GM23338 (cell line): ENCODE results near the gene ADAD2. TPM values are rescaled to one million over a fixed set of nuclear protein-coding genes. Genes with fewer than 3 reads are reported as not detected.

Source experiments
- ATAC-seq: fragments of 200-7000 bp; cut with Tn5 transposase; 3 replicates; pipeline ENCODE4 v1.9.1; 2020
- DNase-seq: peaks from one replicate; pipeline ENCODE4 v3.0.0-alpha.2; 2015; ENCODE audit warnings: low spot score
- H2AFZ ChIP-seq: fragments of 200-600 bp; sonication (generic); 2 replicates; pipeline ENCODE4 v1.8.0; 2016; ENCODE audit warnings: antibody characterized with exemption, mild to moderate bottlenecking, moderate library complexity
- H3F3A ChIP-seq: fragments of 200-600 bp; sonication (generic); replicated peaks from 2 replicates; pipeline ENCODE4 v1.8.0; 2017; ENCODE audit warnings: antibody characterized with exemption, mixed run types, low read depth
- H3K27ac ChIP-seq: fragments of 200-600 bp; sonication (generic); 2 replicates; pipeline ENCODE4 v1.6.1; 2016; ENCODE audit warnings: low read depth
- H3K27me3 ChIP-seq: fragments of 200-600 bp; sonication (generic); 2 replicates; pipeline ENCODE4 v1.8.0; 2016; ENCODE audit warnings: mild to moderate bottlenecking, mixed run types, moderate library complexity; ENCODE audit not compliant: insufficient read depth
- H3K36me3 ChIP-seq: fragments of 200-600 bp; sonication (generic); 2 replicates; pipeline ENCODE4 v1.8.0; 2016; ENCODE audit warnings: mild to moderate bottlenecking; ENCODE audit not compliant: insufficient read depth
- H3K4me1 ChIP-seq: fragments of 200-600 bp; sonication (generic); 2 replicates; pipeline ENCODE4 v1.8.0; 2016; ENCODE audit warnings: mild to moderate bottlenecking, moderate library complexity; ENCODE audit not compliant: insufficient read depth
- H3K4me2 ChIP-seq: fragments of 200-600 bp; sonication (generic); 2 replicates; pipeline ENCODE4 v1.7.1; 2017; ENCODE audit warnings: mixed run types
- H3K4me3 ChIP-seq: fragments of 200-600 bp; sonication (generic); 2 replicates; pipeline ENCODE4 v1.6.1; 2016; ENCODE audit warnings: mixed run types
- H3K79me2 ChIP-seq: fragments of 200-600 bp; sonication (generic); replicated peaks from 2 replicates; pipeline ENCODE4 v1.8.0; 2017; ENCODE audit warnings: mild to moderate bottlenecking; ENCODE audit not compliant: insufficient read depth
- H3K9me2 ChIP-seq: fragments of 200-600 bp; sonication (generic); 2 replicates; pipeline ENCODE4 v1.8.0; 2017; ENCODE audit not compliant: insufficient read depth
- H4K20me1 ChIP-seq: fragments of 200-600 bp; sonication (generic); replicated peaks from 2 replicates; pipeline ENCODE4 v1.8.0; 2017; ENCODE audit warnings: mild to moderate bottlenecking; ENCODE audit not compliant: insufficient read depth
- H3K27ac Mint-ChIP-seq: 2 replicates; pipeline ENCODE4 v1.8.0; 2020; ENCODE audit warnings: inconsistent platforms, mild to moderate bottlenecking, moderate library complexity, mixed read lengths
- H3K27me3 Mint-ChIP-seq: 3 replicates; pipeline ENCODE4 v1.8.0; 2022; ENCODE audit warnings: low read depth, mild to moderate bottlenecking, moderate library complexity, mixed read lengths, inconsistent platforms; ENCODE audit not compliant: insufficient read depth, poor library complexity
- H3K36me3 Mint-ChIP-seq: 3 replicates; pipeline ENCODE4 v1.8.0; 2021; ENCODE audit warnings: low read depth, mild to moderate bottlenecking, inconsistent platforms, moderate library complexity, mixed read lengths
- H3K4me1 Mint-ChIP-seq: 3 replicates; pipeline ENCODE4 v1.8.0; 2020; ENCODE audit warnings: mild to moderate bottlenecking, inconsistent platforms, mixed read lengths
- H3K4me3 Mint-ChIP-seq: 3 replicates; pipeline ENCODE4 v1.8.0; 2021; ENCODE audit warnings: moderate library complexity, mild to moderate bottlenecking, inconsistent platforms, mixed read lengths
- H3K9me3 Mint-ChIP-seq: 3 replicates; pipeline ENCODE4 v1.8.0; 2020; ENCODE audit warnings: moderate library complexity, mild to moderate bottlenecking, inconsistent platforms, mixed read lengths
- CREB1 ChIP-seq: fragments of 250-450 bp; sonication (Bioruptor Pico); IDR thresholded peaks from 2 replicates; pipeline ENCODE4 v1.5.0; 2020; ENCODE audit warnings: low read depth, mild to moderate bottlenecking, moderate library complexity
- CTCF ChIP-seq, 2 experiments: fragments of 200-600 bp in 1 of 2; sonication (generic) in 1 of 2; conservative IDR thresholded peaks; 2 replicates each; pipeline versions ENCODE4 v1.5.1 to v1.6.1; 2016 to 2017; ENCODE audit warnings: antibody characterized with exemption in 2 of 2, low read depth in 2 of 2, mild to moderate bottlenecking in 2 of 2, moderate library complexity in 1 of 2
- POLR2AphosphoS5 ChIP-seq: IDR thresholded peaks from 2 replicates; pipeline ENCODE4 v1.6.1; 2016; ENCODE audit warnings: antibody characterized with exemption, low read depth
- STAT1 ChIP-seq: IDR thresholded peaks from one replicate; pipeline ENCODE4 v1.6.1; 2016; ENCODE audit warnings: antibody characterized with exemption; ENCODE audit not compliant: unreplicated experiment
- ZNF114 ChIP-seq: fragments of 250-450 bp; sonication (Bioruptor Pico); IDR thresholded peaks from 2 replicates; pipeline ENCODE4 v1.5.0; 2020; ENCODE audit warnings: mild to moderate bottlenecking, moderate library complexity
- ZNF331 ChIP-seq: fragments of 250-450 bp; sonication (Bioruptor Pico); IDR thresholded peaks from 2 replicates; pipeline ENCODE4 v1.5.0; 2020; ENCODE audit warnings: low read depth, mild to moderate bottlenecking, moderate library complexity
- ZNF462 ChIP-seq: fragments of 250-450 bp; sonication (Bioruptor Pico); IDR thresholded peaks from 2 replicates; pipeline ENCODE4 v1.5.0; 2020; ENCODE audit warnings: mild to moderate bottlenecking, moderate library complexity
- polyA plus RNA-seq: library from polyadenylated mRNA; unstranded; fragments of >200 nt; fragmentation: Nextera tagmentation; extraction: Ambion mirVana; gene quantifications from 2 replicates; pipeline ENCODE4 v1.2.1, GENCODE V29; 2016
- total RNA-seq: library from RNA; depleted of rRNA; stranded (reverse); fragments of >200 nt; shearing (Covaris generic); gene quantifications from 2 replicates; pipeline ENCODE4 v1.2.3, GENCODE V29; 2014

The ADAD2 gene
- total and polyA plus RNA-seq, 2 experiments from 2014 or later: 1.6 to 4.5 TPM

GRCh38 chr16:84194018-84194417, 3.1 kb downstream of the ADAD2 start (continued):
- TF ChIP-seq ZNF462 (CRISPR knock-in tag): no peak
- no peak for TF ChIP-seq ZNF114 (CRISPR knock-in tag)
- TF ChIP-seq STAT1: no peak
- TF ChIP-seq ZNF331 (CRISPR knock-in tag): no peak
- TF ChIP-seq CREB1 (CRISPR knock-in tag): no peak
- no peak for TF ChIP-seq POLR2AphosphoS5

- Histone ChIP-seq H3F3A (no peaks in the 10 kb centered on the region), H2AFZ (0 out of 2 replicates have a peak overlapping the region, but pooled peaks have one; percentile 43), H3K4me2 (no peak overlapping the region), H4K20me1 (no peaks in the 10 kb centered on the region), H3K36me3 (no peaks in the 10 kb centered on the region), H3K79me2 (no peaks in the 10 kb centered on the region), H3K27ac (no peak overlapping the region), H3K4me1 (no peaks in the 10 kb centered on the region), H3K4me3 (no peak overlapping the region), H3K9me2 (no peaks in the 10 kb centered on the region), H3K27me3 (no peaks in the 10 kb centered on the region)
- Mint-ChIP-seq H3K9me3 (no peaks in the 10 kb centered on the region), H3K4me1 (peaks cover 18% of the 10 kb centered on the region), H3K27me3 (peaks cover 12% of the 10 kb centered on the region), H3K4me3 (no peak overlapping the region), H3K36me3 (no peaks in the 10 kb centered on the region), H3K27ac (no peak overlapping the region)
- ATAC-seq (no peak), DNase-seq (no peak)
- no peak for TF ChIP-seq STAT1
- TF ChIP-seq CTCF (conservative IDR thresholded peaks at IDR 0.05; ENCODE audit: low read depth in 2 of 2): peak in 1 of 2 experiments; percentile 38; a peak in 2 of 4 replicates
These were observed 3.7 kb downstream of the ADAD2 start for GRCh38 chr16:84194470-84195200.
